ENCODE data around the gene C20orf96.
"Not testable (repeated sequence)": the region's sequence is repeated elsewhere in the genome, so short reads cannot be mapped to it uniquely, and the experiment has no call there.

The C20orf96 gene

GRCh38 chr20:253447-253846 lies 37.1 kb downstream of the C20orf96 start:
- H3K4me1 ChIP-seq (ENCODE audit: control insufficient read depth, insufficient read depth, low read length); H3K9me3 ChIP-seq (replicated peaks; ENCODE audit: low read length); H3K4me2 ChIP-seq (ENCODE audit: low read length); H3K36me3 ChIP-seq (ENCODE audit: insufficient read depth, low read length); H3K9ac ChIP-seq (ENCODE audit: low read depth, low read length); H3K4me3 ChIP-seq (ENCODE audit: low read length): not testable (repeated sequence)
- H3K27me3 ChIP-seq (ENCODE audit: control insufficient read depth, insufficient read depth, low read length) = peaks cover 40% of the 10 kb centered on the region

GRCh38 chr20:252801-253200 lies 37.7 kb downstream of the C20orf96 start:
- Histone ChIP-seq H3K27me3 (ENCODE audit: control insufficient read depth, insufficient read depth, low read length) (peaks cover 34% of the 10 kb centered on the region), H3K4me2 (ENCODE audit: low read length) (no peak overlapping the region), H3K4me1 (ENCODE audit: control insufficient read depth, insufficient read depth, low read length) (no peaks in the 10 kb centered on the region), H3K9ac (ENCODE audit: low read depth, low read length) (no peak overlapping the region), H3K36me3 (ENCODE audit: insufficient read depth, low read length) (no peaks in the 10 kb centered on the region), H3K9me3 (replicated peaks; ENCODE audit: low read length) (no peaks in the 10 kb centered on the region), H3K4me3 (ENCODE audit: low read length) (no peak overlapping the region)

DNA sequence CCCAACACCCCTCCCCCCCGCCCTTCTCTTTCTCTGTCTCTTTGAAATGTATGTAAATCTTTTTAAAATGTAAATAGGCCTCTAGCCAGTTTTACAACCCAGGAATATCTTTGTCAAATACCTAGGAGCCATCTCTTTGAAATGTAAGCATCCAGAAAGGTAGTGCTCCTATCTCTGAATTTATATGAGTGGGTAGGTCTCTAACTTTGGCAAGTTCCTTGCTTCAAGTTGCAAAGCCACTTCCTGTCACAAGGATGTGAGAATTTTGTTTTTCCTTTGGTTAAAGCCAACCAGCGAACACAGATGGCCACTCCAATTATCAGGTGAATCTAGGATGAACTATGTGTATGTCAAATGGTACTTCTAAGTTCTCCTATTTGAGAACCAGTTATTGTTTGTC lies 39.2 kb downstream of the C20orf96 start:
- no peaks in the 10 kb centered on the region for H3K4me1 ChIP-seq (ENCODE audit: control insufficient read depth, insufficient read depth, low read length)
- no peak overlapping the region for H3K4me2 ChIP-seq (ENCODE audit: low read length)
- H3K4me3 ChIP-seq (ENCODE audit: low read length) = no peak overlapping the region
- H3K9me3 ChIP-seq (replicated peaks; ENCODE audit: low read length) = no peaks in the 10 kb centered on the region
- no peaks in the 10 kb centered on the region for H3K36me3 ChIP-seq (ENCODE audit: insufficient read depth, low read length)
- H3K9ac ChIP-seq (ENCODE audit: low read depth, low read length) = no peak overlapping the region
- peaks cover 23% of the 10 kb centered on the region for H3K27me3 ChIP-seq (ENCODE audit: control insufficient read depth, insufficient read depth, low read length)

DNA sequence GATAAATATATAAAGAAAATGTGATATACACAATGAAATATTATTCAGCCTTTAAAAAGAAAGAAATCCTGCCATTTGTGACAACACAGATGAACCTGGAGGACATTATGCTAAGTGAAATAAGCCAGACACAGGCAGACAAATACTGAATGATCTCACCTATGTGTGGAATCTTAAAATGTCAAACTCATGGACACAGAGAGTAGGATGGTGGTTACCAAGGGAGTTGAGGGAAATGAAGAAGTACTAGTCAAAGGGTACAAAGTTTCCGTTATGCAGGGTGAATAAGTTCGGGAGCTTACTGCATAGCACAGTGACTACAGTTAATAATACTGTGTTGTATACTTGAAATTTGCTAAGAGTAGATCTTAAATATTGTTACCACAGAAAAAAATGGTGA lies 47.6 kb downstream of the C20orf96 start:
- no peaks in the 10 kb centered on the region for H3K4me1 ChIP-seq (ENCODE audit: control insufficient read depth, insufficient read depth, low read length)
- no peak overlapping the region for H3K4me3 ChIP-seq (ENCODE audit: low read length)
- H3K36me3 ChIP-seq (ENCODE audit: insufficient read depth, low read length) = no peaks in the 10 kb centered on the region
- H3K9ac ChIP-seq (ENCODE audit: low read depth, low read length) = no peak overlapping the region
- no peak overlapping the region for H3K4me2 ChIP-seq (ENCODE audit: low read length)
- H3K9me3 ChIP-seq (replicated peaks; ENCODE audit: low read length) = no peaks in the 10 kb centered on the region
- H3K27me3 ChIP-seq (ENCODE audit: control insufficient read depth, insufficient read depth, low read length) = peaks cover 18% of the 10 kb centered on the region

DNA sequence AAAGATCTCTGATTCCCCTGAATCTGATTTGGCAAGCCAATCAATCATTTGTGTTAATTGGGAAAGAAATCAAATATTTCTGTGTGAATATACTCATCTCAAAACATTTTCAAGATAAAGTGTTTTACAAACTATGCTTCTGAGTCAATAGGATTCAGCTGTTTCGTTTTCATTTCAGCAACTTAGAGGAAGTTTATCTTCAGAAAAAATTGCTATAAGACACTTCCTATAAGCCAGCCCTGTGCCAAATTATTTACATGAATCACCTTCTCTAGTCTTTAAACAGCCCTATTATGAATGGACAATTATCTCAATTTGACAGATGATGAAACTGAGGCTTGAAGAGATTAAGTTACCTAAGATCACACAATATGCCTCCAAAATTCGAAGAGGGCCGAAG lies 52.6 kb downstream of the C20orf96 start:
- no peak overlapping the region for H3K9ac ChIP-seq (ENCODE audit: low read depth, low read length)
- H3K36me3 ChIP-seq (ENCODE audit: insufficient read depth, low read length) = no peaks in the 10 kb centered on the region
- H3K4me1 ChIP-seq (ENCODE audit: control insufficient read depth, insufficient read depth, low read length) = no peaks in the 10 kb centered on the region
- no peaks in the 10 kb centered on the region for H3K9me3 ChIP-seq (replicated peaks; ENCODE audit: low read length)
- no peak overlapping the region for H3K4me2 ChIP-seq (ENCODE audit: low read length)
- H3K27me3 ChIP-seq (ENCODE audit: control insufficient read depth, insufficient read depth, low read length) = peaks cover 15% of the 10 kb centered on the region
- no peak overlapping the region for H3K4me3 ChIP-seq (ENCODE audit: low read length)

GRCh38 chr20:237489-237888 lies 53.1 kb downstream of the C20orf96 start:
- H3K9ac ChIP-seq (ENCODE audit: low read depth, low read length) = no peak overlapping the region
- no peaks in the 10 kb centered on the region for H3K4me1 ChIP-seq (ENCODE audit: control insufficient read depth, insufficient read depth, low read length)
- H3K4me3 ChIP-seq (ENCODE audit: low read length) = no peak overlapping the region
- H3K4me2 ChIP-seq (ENCODE audit: low read length) = no peak overlapping the region
- H3K9me3 ChIP-seq (replicated peaks; ENCODE audit: low read length) = no peaks in the 10 kb centered on the region
- H3K27me3 ChIP-seq (ENCODE audit: control insufficient read depth, insufficient read depth, low read length) = peaks cover 19% of the 10 kb centered on the region
- H3K36me3 ChIP-seq (ENCODE audit: insufficient read depth, low read length) = no peaks in the 10 kb centered on the region

DNA sequence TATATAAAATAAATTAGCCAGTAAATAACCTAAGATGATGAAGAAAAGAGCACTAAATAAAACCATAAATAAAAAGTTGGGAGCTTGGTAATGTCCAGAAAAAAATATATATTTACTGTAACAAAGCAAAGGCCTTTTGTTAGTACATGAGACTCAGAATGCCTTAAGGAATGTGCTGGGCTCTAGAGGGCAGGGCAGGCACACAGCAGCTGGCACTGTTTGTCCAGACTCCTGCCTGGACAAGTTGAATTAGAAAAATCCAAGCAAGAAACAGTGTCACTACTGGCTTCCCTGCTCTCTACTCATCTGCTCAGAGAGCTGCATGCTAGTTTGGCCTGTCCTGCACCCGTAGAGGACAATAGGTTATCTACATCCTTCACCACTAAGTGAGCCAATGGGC lies 54.7 kb downstream of the C20orf96 start:
- no peak overlapping the region for H3K9ac ChIP-seq (ENCODE audit: low read depth, low read length)
- no peaks in the 10 kb centered on the region for H3K36me3 ChIP-seq (ENCODE audit: insufficient read depth, low read length)
- no peaks in the 10 kb centered on the region for H3K9me3 ChIP-seq (replicated peaks; ENCODE audit: low read length)
- H3K4me1 ChIP-seq (ENCODE audit: control insufficient read depth, insufficient read depth, low read length) = no peaks in the 10 kb centered on the region
- H3K4me2 ChIP-seq (ENCODE audit: low read length) = no peak overlapping the region
- peaks cover 17% of the 10 kb centered on the region for H3K27me3 ChIP-seq (ENCODE audit: control insufficient read depth, insufficient read depth, low read length)
- H3K4me3 ChIP-seq (ENCODE audit: low read length) = no peak overlapping the region

- H3K27me3 ChIP-seq (ENCODE audit: control insufficient read depth, insufficient read depth, low read length) = peaks cover 27% of the 10 kb centered on the region
- no peak overlapping the region for H3K4me2 ChIP-seq (ENCODE audit: low read length)
- H3K4me1 ChIP-seq (ENCODE audit: control insufficient read depth, insufficient read depth, low read length) = no peaks in the 10 kb centered on the region
- no peak overlapping the region for H3K9ac ChIP-seq (ENCODE audit: low read depth, low read length)
- no peaks in the 10 kb centered on the region for H3K36me3 ChIP-seq (ENCODE audit: insufficient read depth, low read length)
- no peak overlapping the region for H3K4me3 ChIP-seq (ENCODE audit: low read length)
- no peaks in the 10 kb centered on the region for H3K9me3 ChIP-seq (replicated peaks; ENCODE audit: low read length)
Measured at GRCh38 chr20:227439-228105, 63.0 kb downstream of the C20orf96 start.

DNA sequence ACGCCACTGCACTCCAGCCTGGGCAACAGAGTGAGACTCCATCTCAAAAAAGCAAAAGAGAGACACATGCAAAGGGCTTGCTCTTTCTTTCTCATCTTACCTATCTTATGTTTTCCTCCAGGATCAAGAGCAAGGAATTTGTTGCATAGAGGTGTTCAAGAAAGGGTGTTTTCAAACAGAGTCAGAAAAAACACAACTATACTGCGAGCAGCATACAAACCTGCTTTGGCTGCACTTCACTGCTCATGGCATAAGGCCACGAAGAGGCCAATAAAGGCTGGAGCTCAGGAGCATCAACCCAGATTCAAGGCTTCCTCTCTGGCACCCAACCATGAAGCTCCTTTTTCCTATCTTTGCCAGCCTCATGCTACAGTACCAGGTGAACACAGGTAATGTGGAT lies 63.6 kb downstream of the C20orf96 start, which contains the start of gene DEFB129:
TSS of gene DEFB129 (plus strand) at position 301 of the 400 bp plus-strand sequence. CDS start at position 332, 31 bp downstream.
- H3K9ac ChIP-seq (ENCODE audit: low read depth, low read length) = no peak within 1 kb of the TSS
- no peak within 1 kb of the TSS for H3K4me2 ChIP-seq (ENCODE audit: low read length)
- H3K4me1 ChIP-seq (ENCODE audit: control insufficient read depth, insufficient read depth, low read length) = no peaks in the 10 kb centered on the region
- no peaks in the 10 kb centered on the region for H3K9me3 ChIP-seq (replicated peaks; ENCODE audit: low read length)
- no peak within 1 kb of the TSS for H3K4me3 ChIP-seq (ENCODE audit: low read length)
- peaks cover 25% of the 10 kb centered on the region for H3K27me3 ChIP-seq (ENCODE audit: control insufficient read depth, insufficient read depth, low read length)
- no peaks in the 10 kb centered on the region for H3K36me3 ChIP-seq (ENCODE audit: insufficient read depth, low read length)

DNA sequence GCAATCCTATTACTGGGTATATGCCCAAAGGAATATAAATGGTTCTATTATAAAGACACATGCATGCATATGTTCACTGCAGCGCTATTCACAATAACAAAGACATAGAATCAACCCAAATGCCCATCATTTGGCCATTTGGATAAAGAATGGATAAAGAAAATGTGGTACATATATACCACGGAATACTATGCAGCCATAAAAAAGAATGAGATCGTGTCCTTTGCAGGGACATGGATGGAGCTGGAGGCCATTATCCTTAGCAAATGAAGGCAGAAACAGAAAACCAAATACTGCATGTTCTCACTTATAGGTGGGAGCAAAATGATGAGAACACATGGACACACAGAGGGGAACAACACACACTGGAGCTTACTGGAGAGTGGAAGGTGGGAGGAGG lies 64.7 kb downstream of the C20orf96 start:
- H3K27me3 ChIP-seq (ENCODE audit: control insufficient read depth, insufficient read depth, low read length) = peaks cover 25% of the 10 kb centered on the region
- H3K9ac ChIP-seq (ENCODE audit: low read depth, low read length); H3K4me2 ChIP-seq (ENCODE audit: low read length): not testable (repeated sequence)

DNA sequence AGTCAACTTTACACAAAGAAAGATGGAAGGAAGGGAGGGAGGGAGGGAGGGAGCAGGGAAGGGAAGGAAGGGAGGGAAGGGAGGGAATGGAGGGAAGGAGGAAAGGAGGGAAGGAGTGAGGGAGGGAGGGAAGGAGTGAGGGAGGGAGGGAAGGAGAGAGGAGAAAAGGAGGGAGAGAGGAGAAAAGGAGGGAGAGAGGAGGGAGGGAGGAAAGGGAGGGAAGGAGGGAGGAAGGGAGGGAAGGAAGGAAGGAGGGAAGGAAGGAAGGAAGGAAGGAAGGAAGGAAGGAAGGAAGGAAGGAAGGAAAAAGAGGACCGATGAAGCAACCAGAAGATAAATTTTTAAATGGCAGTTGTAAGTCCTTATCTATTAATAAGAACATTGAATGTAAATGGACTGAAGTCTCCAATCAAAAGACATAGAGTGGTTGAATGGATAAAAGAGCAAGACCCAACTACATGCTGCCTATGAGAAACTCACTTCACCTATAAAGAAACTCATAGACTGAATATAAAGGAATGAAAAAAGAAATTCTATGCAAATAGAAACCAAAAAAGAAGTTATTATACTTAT lies 69.2 kb downstream of the C20orf96 start:
- H3K36me3 ChIP-seq (ENCODE audit: insufficient read depth, low read length) = no peaks in the 10 kb centered on the region
- H3K27me3 ChIP-seq (ENCODE audit: control insufficient read depth, insufficient read depth, low read length) = peaks cover 32% of the 10 kb centered on the region
- H3K4me3 ChIP-seq (ENCODE audit: low read length) = no peak overlapping the region
- H3K4me1 ChIP-seq (ENCODE audit: control insufficient read depth, insufficient read depth, low read length) = no peaks in the 10 kb centered on the region
- H3K4me2 ChIP-seq (ENCODE audit: low read length) = no peak overlapping the region
- no peak overlapping the region for H3K9ac ChIP-seq (ENCODE audit: low read depth, low read length)
- H3K9me3 ChIP-seq (replicated peaks; ENCODE audit: low read length) = no peaks in the 10 kb centered on the region

More for the DNA sequence above, 64.7 kb downstream of the C20orf96 start:
- H3K36me3 ChIP-seq (ENCODE audit: insufficient read depth, low read length); H3K4me1 ChIP-seq (ENCODE audit: control insufficient read depth, insufficient read depth, low read length); H3K4me3 ChIP-seq (ENCODE audit: low read length); H3K9me3 ChIP-seq (replicated peaks; ENCODE audit: low read length): not testable (repeated sequence)

All from skeletal muscle satellite cell (primary cell).